ENCODE measurements around the gene AJAP1. TPM values are rescaled to one million over a fixed set of nuclear protein-coding genes. Genes with fewer than 3 reads are reported as not detected.

The AJAP1 gene
- polyA plus RNA-seq, 3 donors, result 0.11 to 1.5 (median 0.37) TPM

- no peak overlapping the region for H3K27ac ChIP-seq (ENCODE audit: low read depth, low read length)
- WGBS, 3 donors, result 65 to 69% (median 68%) methylated on average over 13 of the region's 13 CpGs
Observed at GRCh38 chr1:4771267-4771666, 116.9 kb downstream of the AJAP1 start.

GRCh38 chr1:4771721-4772120 lies 117.3 kb downstream of the AJAP1 start:
- H3K27ac ChIP-seq (ENCODE audit: low read depth, low read length), result no peak overlapping the region
- 71 to 81% (median 81%) methylated on average over 8 of the region's 8 CpGs for WGBS, 3 donors

- no peak overlapping the region for H3K27ac ChIP-seq (ENCODE audit: low read depth, low read length)
- 75 to 85% (median 79%) methylated on average over 37 of the region's 37 CpGs for WGBS, 3 donors
Observed at GRCh38 chr1:4772294-4773010, 118.0 kb downstream of the AJAP1 start.

GRCh38 chr1:4773226-4773625 lies 118.8 kb downstream of the AJAP1 start:
- no peak overlapping the region for H3K27ac ChIP-seq (ENCODE audit: low read depth, low read length)
- 54 to 82% (median 74%) methylated on average over 7 of the region's 7 CpGs for WGBS, 3 donors

GRCh38 chr1:4775506-4775905 lies 121.1 kb downstream of the AJAP1 start:
- 56 to 74% (median 72%) methylated on average over 9 of the region's 9 CpGs for WGBS, 3 donors
- no peak overlapping the region for H3K27ac ChIP-seq (ENCODE audit: low read depth, low read length)

- WGBS, 3 donors, result 31 to 39% (median 35%) methylated on average over 7 of the region's 7 CpGs
Observed at GRCh38 chr1:4778056-4778455, 123.6 kb downstream of the AJAP1 start.

GRCh38 chr1:4781646-4782045 lies 127.2 kb downstream of the AJAP1 start:
- WGBS, 3 donors, result 87 to 90% (median 89%) methylated on average over 14 of the region's 14 CpGs
- no peak overlapping the region for H3K27ac ChIP-seq (ENCODE audit: low read depth, low read length)

More at GRCh38 chr1:4778056-4778455, 123.6 kb downstream of the AJAP1 start:
- no peak overlapping the region for H3K27ac ChIP-seq (ENCODE audit: low read depth, low read length)

GRCh38 chr1:4784761-4785160 lies 130.4 kb downstream of the AJAP1 start:
- no peak overlapping the region for H3K27ac ChIP-seq (ENCODE audit: low read depth, low read length)
- 83 to 91% (median 91%) methylated on average over 17 of the region's 17 CpGs for whole genome bisulfite sequencing, 3 donors

- no peak overlapping the region for H3K27ac ChIP-seq (ENCODE audit: low read depth, low read length)
- WGBS, 3 donors, result 81 to 88% (median 83%) methylated on average over 8 of the region's 8 CpGs
Observed at GRCh38 chr1:4786055-4786454, 131.6 kb downstream of the AJAP1 start.

- 69 to 78% (median 70%) methylated on average over 5 of the region's 5 CpGs for WGBS, 3 donors
- H3K27ac ChIP-seq (ENCODE audit: low read depth, low read length), result no peak overlapping the region
Observed at GRCh38 chr1:4787551-4787950, 133.1 kb downstream of the AJAP1 start.

GRCh38 chr1:4792565-4792964 lies 138.2 kb downstream of the AJAP1 start:
- 52 to 77% (median 68%) methylated on average over 4 of the region's 4 CpGs for WGBS, 3 donors
- no peak overlapping the region for H3K27ac ChIP-seq (ENCODE audit: low read depth, low read length)

- WGBS, 3 donors, result 81 to 85% (median 85%) methylated on average over 6 of the region's 6 CpGs
- H3K27ac ChIP-seq (ENCODE audit: low read depth, low read length), result no peak overlapping the region
Observed at GRCh38 chr1:4794020-4794780, 139.8 kb downstream of the AJAP1 start.

GRCh38 chr1:4796161-4797015 lies 142.0 kb downstream of the AJAP1 start:
- 62 to 77% (median 69%) methylated on average over 11 of the region's 11 CpGs for WGBS, 3 donors
- H3K27ac ChIP-seq (ENCODE audit: low read depth, low read length), result no peak overlapping the region

GRCh38 chr1:4797016-4797410 lies 142.6 kb downstream of the AJAP1 start:
- 52 to 80% (median 65%) methylated on average over 6 of the region's 6 CpGs for WGBS, 3 donors
- H3K27ac ChIP-seq (ENCODE audit: low read depth, low read length), result no peak overlapping the region

- H3K27ac ChIP-seq (ENCODE audit: low read depth, low read length), result no peak overlapping the region
- 67 to 77% (median 76%) methylated on average over 5 of the region's 5 CpGs for WGBS, 3 donors
Observed at GRCh38 chr1:4797429-4797828, 143.0 kb downstream of the AJAP1 start.

GRCh38 chr1:4801192-4801924 lies 146.9 kb downstream of the AJAP1 start:
- WGBS, 3 donors, result 55 to 65% (median 57%) methylated on average over 14 of the region's 14 CpGs

GRCh38 chr1:4802024-4802423 lies 147.6 kb downstream of the AJAP1 start:
- no peak overlapping the region for H3K27ac ChIP-seq (ENCODE audit: low read depth, low read length)
- 57 to 78% (median 68%) methylated on average over 6 of the region's 6 CpGs for WGBS, 3 donors

More at GRCh38 chr1:4801192-4801924, 146.9 kb downstream of the AJAP1 start:
- no peak overlapping the region for H3K27ac ChIP-seq (ENCODE audit: low read depth, low read length)

GRCh38 chr1:4803335-4803734 lies 148.9 kb downstream of the AJAP1 start:
- H3K27ac ChIP-seq (ENCODE audit: low read depth, low read length), result no peak overlapping the region

Data from adipose tissue (tissue), 3 donors.